ENCODE results near the gene FCHO2. TPM values are rescaled to one million over a fixed set of nuclear protein-coding genes. Genes with fewer than 3 reads are reported as not detected.

FCHO2 gene
- total and polyA plus RNA-seq, 2 of the 8 experiments (the other 6 are each of a cell fraction or from before 2014, with no cell fraction given): 4.3 to 15.7 TPM

DNA sequence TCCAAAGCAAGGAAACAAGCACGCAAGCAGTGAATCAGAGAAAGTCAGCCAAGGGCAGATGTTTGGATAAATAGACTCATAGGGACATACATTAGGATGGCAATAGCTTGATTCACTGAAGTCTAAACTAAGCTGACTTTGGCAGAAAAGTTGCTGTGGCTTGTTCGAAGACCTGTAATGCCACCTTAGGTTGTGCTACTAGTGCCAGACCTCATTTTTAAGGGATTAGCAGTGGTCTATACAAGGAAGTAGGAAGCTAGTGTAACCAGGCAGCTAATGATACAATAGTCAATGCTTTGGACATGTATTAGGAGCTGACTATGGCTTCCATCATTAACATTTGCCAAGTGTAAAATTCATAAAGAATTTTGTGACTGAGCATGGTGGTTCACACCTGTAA lies 63.1 kb downstream of the FCHO2 start:
- H4K5ac ChIP-seq (ENCODE audit: insufficient read length, low read depth, low read length): no peak overlapping the region
- CTCF ChIA-PET (ENCODE audit: partially characterized antibody): no interaction called here

More for the DNA sequence above, 63.1 kb downstream of the FCHO2 start:
- FAIRE-seq (no peak), DNase-seq (ENCODE audit: low read depth in 1 of 2, low spot score in 2 of 2) (no peak)
- POLR2A ChIA-PET (ENCODE audit: partially characterized antibody): interaction anchor here (0.5 kb wide), 1 partner anchor 34 kb away, joined by 3 read pairs; no protein-coding TSS in a partner anchor
- H2BK120ac ChIP-seq (replicated peaks; ENCODE audit: low read depth, low read length): no peak overlapping the region
- no peak overlapping the region for H2BK12ac ChIP-seq (ENCODE audit: low read depth, low read length)
- H3K4me2 ChIP-seq (ENCODE audit: insufficient read depth in 1 of 2, low read depth in 2 of 2, low read length in 2 of 2): no peak overlapping the region
- H4K8ac ChIP-seq (ENCODE audit: extremely low read depth, insufficient read depth, low read length): no peak overlapping the region
- no peak overlapping the region for H2BK20ac ChIP-seq (ENCODE audit: low read length)
- H3K27me3 ChIP-seq (replicated peaks in 1 of 4; ENCODE audit: control insufficient read depth in 3 of 4, extremely low read depth in 1 of 4, insufficient read depth in 3 of 4, low read length in 3 of 4): no peaks in the 10 kb centered on the region
- no peak overlapping the region for H3K9ac ChIP-seq (replicated peaks in 1 of 4; ENCODE audit: extremely low read depth in 1 of 4, low read depth in 3 of 4, low read length in 3 of 4)
- WGBS, 2 experiments (ENCODE audit: extremely low coverage in 1 of 2, insufficient coverage in 1 of 2, insufficient read length in 1 of 2, insufficient replicate concordance in 2 of 2, low coverage in 1 of 2, low lambda C conversion rate in 2 of 2, missing lambda C conversion rate in 1 of 2): 91% methylated on average over 2 of the region's 2 CpGs; no CpG with 5 or more reads in 1 of the 2 experiments
- no peaks in the 10 kb centered on the region for H4K20me1 ChIP-seq (replicated peaks in 1 of 2; ENCODE audit: control insufficient read depth in 1 of 2, insufficient read depth in 2 of 2, low read length in 2 of 2)
- no peak overlapping the region for H2BK5ac ChIP-seq (ENCODE audit: low read depth, low read length)
- no peak overlapping the region for H3K18ac ChIP-seq (ENCODE audit: extremely low read depth, low read length)
- H3K79me1 ChIP-seq (ENCODE audit: low read depth, low read length): no peaks in the 10 kb centered on the region
- no peaks in the 10 kb centered on the region for H3K36me3 ChIP-seq (ENCODE audit: control insufficient read depth in 2 of 4, insufficient read depth in 4 of 4, low read length in 3 of 4)
- H3K27ac ChIP-seq (ENCODE audit: low read depth, low read length): no peak overlapping the region
- no peak overlapping the region for H2BK15ac ChIP-seq (ENCODE audit: low read length)
- no peaks in the 10 kb centered on the region for H3K9me3 ChIP-seq (ENCODE audit: insufficient read depth in 2 of 2, low read depth in 1 of 2, low read length in 1 of 2)
- H3K79me2 ChIP-seq (ENCODE audit: control insufficient read depth in 1 of 2, insufficient read depth in 2 of 2, low read length in 2 of 2): no peaks in the 10 kb centered on the region
- no peak overlapping the region for H4K91ac ChIP-seq (replicated peaks; ENCODE audit: insufficient read length, low read length)
- no peaks in the 10 kb centered on the region for H3K23me2 ChIP-seq (ENCODE audit: low read depth, low read length)
- no peak overlapping the region for H2AK5ac ChIP-seq (ENCODE audit: low read depth, low read length)
- H3K4me3 ChIP-seq (ENCODE audit: extremely low read depth in 1 of 4, insufficient read depth in 2 of 4, low read depth in 3 of 4, low read length in 4 of 4): no peak overlapping the region
- H3K4ac ChIP-seq (replicated peaks; ENCODE audit: insufficient read length, low read depth, low read length): no peak overlapping the region
- no peak overlapping the region for H2AFZ ChIP-seq (ENCODE audit: low read length)
- no peaks in the 10 kb centered on the region for H3K4me1 ChIP-seq (replicated peaks in 1 of 4; ENCODE audit: control insufficient read depth in 3 of 4, insufficient read depth in 4 of 4, low read length in 3 of 4)
- TF ChIP-seq RXRA (IDR thresholded peaks at IDR 0.05; ENCODE audit: insufficient read depth, low read depth, low read length): no peak
- no peak overlapping the region for H3K56ac ChIP-seq (replicated peaks; ENCODE audit: insufficient read length, low read depth, low read length)
- H3K23ac ChIP-seq (ENCODE audit: insufficient read length): no peak overlapping the region
- H3K14ac ChIP-seq (ENCODE audit: insufficient read length): no peak overlapping the region
